Panc1 (cell line): ENCODE data around the gene CPEB1.

Experiments used
- POLR2AphosphoS5 ChIP-seq: IDR thresholded peaks from 2 replicates; pipeline ENCODE4 v1.6.1; 2012; ENCODE audit warnings: mild to moderate bottlenecking, low read depth, low read length, moderate library complexity
- SIN3A ChIP-seq: IDR thresholded peaks from 2 replicates; pipeline ENCODE4 v1.6.1; 2012; ENCODE audit warnings: low read depth, mild to moderate bottlenecking, low read length, moderate library complexity, borderline replicate concordance; ENCODE audit not compliant: insufficient read depth
- TCF7L2 ChIP-seq: IDR thresholded peaks from 2 replicates; pipeline ENCODE4 v1.6.1; 2011; ENCODE audit warnings: mild to moderate bottlenecking, low read depth, low read length, inconsistent platforms
- TF ChIP-seq, protein P1 (sequence below): fragments of 450-650 bp; IDR thresholded peaks from 2 replicates; pipeline ENCODE4 v1.5.1; 2017; ENCODE audit warnings: mild to moderate bottlenecking
- TF ChIP-seq, protein P2 (sequence below), 2 experiments: IDR thresholded peaks; 2 replicates each; pipeline ENCODE4 v1.6.1; 2011 to 2012; ENCODE audit warnings: low read depth in 2 of 2, control low read depth in 1 of 2, low read length in 1 of 2, mild to moderate bottlenecking in 1 of 2, moderate library complexity in 1 of 2; ENCODE audit not compliant: insufficient read depth in 1 of 2

- TF ChIP-seq, protein P1, sequence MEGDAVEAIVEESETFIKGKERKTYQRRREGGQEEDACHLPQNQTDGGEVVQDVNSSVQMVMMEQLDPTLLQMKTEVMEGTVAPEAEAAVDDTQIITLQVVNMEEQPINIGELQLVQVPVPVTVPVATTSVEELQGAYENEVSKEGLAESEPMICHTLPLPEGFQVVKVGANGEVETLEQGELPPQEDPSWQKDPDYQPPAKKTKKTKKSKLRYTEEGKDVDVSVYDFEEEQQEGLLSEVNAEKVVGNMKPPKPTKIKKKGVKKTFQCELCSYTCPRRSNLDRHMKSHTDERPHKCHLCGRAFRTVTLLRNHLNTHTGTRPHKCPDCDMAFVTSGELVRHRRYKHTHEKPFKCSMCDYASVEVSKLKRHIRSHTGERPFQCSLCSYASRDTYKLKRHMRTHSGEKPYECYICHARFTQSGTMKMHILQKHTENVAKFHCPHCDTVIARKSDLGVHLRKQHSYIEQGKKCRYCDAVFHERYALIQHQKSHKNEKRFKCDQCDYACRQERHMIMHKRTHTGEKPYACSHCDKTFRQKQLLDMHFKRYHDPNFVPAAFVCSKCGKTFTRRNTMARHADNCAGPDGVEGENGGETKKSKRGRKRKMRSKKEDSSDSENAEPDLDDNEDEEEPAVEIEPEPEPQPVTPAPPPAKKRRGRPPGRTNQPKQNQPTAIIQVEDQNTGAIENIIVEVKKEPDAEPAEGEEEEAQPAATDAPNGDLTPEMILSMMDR = no peak
- no peak for TF ChIP-seq POLR2AphosphoS5
- TF ChIP-seq, protein P2, sequence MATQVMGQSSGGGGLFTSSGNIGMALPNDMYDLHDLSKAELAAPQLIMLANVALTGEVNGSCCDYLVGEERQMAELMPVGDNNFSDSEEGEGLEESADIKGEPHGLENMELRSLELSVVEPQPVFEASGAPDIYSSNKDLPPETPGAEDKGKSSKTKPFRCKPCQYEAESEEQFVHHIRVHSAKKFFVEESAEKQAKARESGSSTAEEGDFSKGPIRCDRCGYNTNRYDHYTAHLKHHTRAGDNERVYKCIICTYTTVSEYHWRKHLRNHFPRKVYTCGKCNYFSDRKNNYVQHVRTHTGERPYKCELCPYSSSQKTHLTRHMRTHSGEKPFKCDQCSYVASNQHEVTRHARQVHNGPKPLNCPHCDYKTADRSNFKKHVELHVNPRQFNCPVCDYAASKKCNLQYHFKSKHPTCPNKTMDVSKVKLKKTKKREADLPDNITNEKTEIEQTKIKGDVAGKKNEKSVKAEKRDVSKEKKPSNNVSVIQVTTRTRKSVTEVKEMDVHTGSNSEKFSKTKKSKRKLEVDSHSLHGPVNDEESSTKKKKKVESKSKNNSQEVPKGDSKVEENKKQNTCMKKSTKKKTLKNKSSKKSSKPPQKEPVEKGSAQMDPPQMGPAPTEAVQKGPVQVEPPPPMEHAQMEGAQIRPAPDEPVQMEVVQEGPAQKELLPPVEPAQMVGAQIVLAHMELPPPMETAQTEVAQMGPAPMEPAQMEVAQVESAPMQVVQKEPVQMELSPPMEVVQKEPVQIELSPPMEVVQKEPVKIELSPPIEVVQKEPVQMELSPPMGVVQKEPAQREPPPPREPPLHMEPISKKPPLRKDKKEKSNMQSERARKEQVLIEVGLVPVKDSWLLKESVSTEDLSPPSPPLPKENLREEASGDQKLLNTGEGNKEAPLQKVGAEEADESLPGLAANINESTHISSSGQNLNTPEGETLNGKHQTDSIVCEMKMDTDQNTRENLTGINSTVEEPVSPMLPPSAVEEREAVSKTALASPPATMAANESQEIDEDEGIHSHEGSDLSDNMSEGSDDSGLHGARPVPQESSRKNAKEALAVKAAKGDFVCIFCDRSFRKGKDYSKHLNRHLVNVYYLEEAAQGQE (IDR thresholded peaks at IDR 0.05; ENCODE audit: insufficient read depth in 1 of 2, low read depth in 2 of 2, low read length in 1 of 2) = no peak
- TF ChIP-seq SIN3A = no peak
- no peak for TF ChIP-seq TCF7L2
These were observed 108.0 kb downstream of the CPEB1 start for GRCh38 chr15:82538961-82539690.
